Activated gamma-delta T cell (primary cell): Measurements from ENCODE around the gene AQP7.
"Not testable (repeated sequence)": the region's sequence is repeated elsewhere in the genome, so short reads cannot be mapped to it uniquely, and the experiment has no call there.

Experiments
- DNase-seq: peaks from one replicate; lab custom pipeline; 2025; lab: John Stamatoyannopoulos, UW

AQP7 gene

GRCh38 chr9:33374634-33375237 lies 27.6 kb downstream of the AQP7 start:
- no peak for DNase-seq

DNA sequence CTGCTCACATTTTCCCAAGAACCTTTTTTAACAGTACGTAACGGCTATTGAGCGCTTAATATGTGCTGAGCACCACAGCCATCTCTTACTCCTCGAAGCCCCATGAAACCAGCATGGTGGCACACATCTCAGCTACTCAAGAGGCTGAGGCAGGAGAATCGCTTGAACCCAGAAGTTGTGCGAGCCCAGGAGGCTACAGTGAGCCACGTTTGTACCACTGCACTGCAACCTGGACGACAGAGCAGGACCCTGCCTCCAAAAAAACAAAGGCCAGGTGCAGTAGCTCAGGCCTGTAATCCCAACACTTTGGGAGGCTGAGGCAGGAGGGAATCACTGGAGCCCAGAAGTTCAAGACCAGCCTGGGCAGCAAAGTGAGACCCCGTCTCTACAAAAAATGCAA lies 28.2 kb downstream of the AQP7 start:
- no peak for DNase-seq

GRCh38 chr9:33372900-33373299 lies 29.5 kb downstream of the AQP7 start:
- DNase-seq = no peak

GRCh38 chr9:33366979-33367480 lies 35.3 kb downstream of the AQP7 start:
- no peak for DNase-seq

DNA sequence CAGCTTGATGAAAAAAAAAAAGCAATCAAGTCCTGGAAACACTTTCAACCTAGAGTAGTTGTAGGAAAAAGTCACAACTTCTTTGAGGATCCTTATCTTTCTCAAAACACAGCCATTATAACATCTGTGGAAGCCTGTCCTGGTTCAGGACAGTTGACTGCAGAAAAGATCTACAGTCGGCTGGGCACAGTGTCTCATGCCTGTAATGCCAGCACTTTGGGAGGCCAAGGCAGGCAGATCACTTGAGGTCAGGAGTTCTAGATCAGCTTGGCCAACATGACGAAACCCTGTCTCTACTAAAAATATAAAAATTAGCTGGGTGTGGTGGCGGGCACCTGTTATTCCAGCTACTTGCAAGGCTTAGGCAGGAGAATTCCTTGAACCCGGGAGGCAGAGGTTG lies 37.6 kb downstream of the AQP7 start:
- DNase-seq = not testable (repeated sequence)

DNA sequence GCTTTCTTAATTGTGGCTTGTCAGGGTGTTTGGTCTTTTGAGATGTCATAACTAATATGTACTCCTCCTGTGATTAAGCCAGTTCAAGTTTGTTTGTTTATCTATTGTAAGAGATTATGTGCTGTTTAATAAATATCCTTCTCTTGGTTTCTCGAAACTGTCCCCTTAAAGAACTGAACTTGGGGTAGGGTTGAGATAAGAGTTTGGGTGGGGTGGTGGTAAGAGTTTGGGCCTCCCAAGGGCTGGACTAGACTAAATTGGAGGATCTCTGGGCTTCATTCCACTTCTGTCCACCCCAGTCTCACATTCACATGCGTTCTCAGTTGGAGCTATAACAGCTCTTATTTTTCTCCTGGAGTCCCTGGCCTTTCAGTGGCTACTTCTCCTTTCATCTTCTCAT lies 38.2 kb downstream of the AQP7 start:
- no peak for DNase-seq

DNA sequence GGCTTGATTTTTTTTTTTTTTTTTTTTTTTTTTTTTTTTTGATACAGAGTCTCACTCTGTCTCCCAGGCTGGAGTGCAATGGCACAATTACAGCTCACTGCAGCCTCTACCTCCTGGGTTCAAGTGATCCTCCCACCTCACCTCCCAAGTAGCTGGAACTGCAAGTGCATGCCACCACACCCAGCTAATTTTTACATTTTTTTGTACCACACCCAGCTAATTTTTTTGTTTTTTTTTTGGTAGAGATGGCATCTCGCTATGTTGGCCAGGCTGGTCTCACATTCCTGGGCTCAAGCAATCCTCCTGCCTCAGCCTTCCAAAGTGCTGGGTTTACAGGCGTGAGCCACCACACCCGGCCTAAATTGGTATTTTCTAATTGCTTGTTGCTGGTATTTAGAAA lies 43.7 kb downstream of the AQP7 start:
- not testable (repeated sequence) for DNase-seq

DNA sequence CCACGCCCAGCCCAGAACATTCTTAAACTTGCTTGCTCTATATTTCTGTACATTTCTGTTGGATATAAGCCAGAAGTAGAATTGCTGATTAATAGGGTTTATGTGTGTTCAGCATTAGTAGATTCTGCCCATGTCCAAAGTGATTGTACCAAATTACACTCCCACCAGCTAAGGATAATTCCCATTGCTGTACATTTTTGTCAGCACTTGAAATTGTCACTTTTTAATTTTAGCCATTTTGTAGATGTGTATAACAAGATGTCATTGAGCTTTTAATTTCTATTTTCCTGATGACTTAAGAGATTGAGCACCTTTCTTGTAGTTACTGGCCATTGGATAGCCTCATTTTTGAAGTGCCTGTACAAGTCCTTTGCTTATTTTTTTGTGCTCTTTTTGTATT lies 46.4 kb downstream of the AQP7 start:
- no peak for DNase-seq

DNA sequence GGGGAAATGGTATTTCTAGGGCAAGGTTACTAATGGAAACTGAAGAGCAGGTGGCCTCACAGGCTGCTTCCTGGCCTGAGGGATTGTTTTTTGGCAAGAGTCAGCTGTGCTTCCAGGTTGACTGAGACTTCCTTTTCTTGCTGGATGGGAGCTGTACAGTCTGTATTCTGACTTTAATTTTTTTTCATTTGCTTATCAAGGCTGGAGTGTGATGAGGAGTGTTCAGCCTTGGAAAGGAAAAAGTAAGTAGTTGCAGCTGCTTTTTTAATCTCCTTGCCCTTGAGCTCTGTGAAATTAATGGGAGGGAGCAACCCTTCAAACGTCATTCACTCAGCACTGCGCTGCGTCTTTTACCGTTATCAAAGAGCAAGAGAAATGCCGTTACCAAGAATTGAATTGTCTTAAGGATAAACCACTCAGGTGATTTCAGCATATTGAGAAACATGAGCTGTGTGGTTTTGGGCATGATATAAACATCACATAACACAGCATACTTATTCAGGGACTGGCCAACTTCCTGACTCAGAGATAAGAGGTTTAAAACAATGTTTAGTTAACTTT lies 47.6 kb downstream of the AQP7 start:
- DNase-seq = no peak

GRCh38 chr9:33351547-33351946 lies 50.8 kb downstream of the AQP7 start:
- no peak for DNase-seq

DNA sequence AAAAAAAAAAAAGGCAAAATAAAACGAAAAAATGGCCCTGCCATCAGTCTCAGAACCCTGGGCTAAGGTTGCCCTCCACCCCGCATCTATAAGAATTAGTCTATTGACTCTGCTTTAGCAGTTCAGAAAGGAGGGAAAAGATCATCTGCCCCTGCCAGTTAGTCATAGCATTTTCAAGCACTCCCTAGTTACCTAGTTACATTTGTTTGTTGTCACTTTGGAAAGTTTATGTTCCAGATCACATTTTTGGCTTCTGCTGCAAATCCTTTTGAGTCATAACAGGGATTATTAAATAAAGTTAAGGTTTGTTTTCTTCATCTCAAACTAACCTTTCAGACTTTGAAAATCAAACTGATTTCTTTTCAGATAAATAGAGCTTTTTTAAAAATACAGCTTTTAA lies 52.1 kb downstream of the AQP7 start:
- no peak for DNase-seq

GRCh38 chr9:33349743-33350142 lies 52.6 kb downstream of the AQP7 start:
- DNase-seq = no peak

- no peak for DNase-seq
Measured at GRCh38 chr9:33348998-33349397, 53.4 kb downstream of the AQP7 start.

GRCh38 chr9:33346564-33346963 lies 55.8 kb downstream of the AQP7 start:
- DNase-seq = no peak

DNA sequence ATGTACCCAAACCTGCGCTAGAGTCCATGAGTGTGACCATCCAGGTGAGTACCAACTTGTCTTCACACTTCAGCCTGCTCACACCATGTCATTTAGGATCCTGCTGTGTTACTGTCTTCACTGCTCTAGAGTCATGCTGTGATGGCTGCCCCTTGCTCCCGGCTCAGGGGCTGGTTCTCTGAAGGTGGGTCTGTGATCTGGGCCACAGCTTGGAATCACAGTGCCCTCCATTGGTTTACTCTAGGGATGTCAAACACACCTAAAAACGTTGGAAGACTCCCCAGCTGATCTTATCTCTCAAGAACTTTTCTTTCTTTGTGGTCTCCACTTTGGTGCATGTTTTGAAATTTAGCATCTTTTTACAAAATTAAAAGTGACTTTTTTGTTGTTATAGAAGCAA lies 58.2 kb downstream of the AQP7 start:
- DNase-seq = no peak

- DNase-seq = no peak
Measured at GRCh38 chr9:33341182-33341581, 61.2 kb downstream of the AQP7 start.

DNA sequence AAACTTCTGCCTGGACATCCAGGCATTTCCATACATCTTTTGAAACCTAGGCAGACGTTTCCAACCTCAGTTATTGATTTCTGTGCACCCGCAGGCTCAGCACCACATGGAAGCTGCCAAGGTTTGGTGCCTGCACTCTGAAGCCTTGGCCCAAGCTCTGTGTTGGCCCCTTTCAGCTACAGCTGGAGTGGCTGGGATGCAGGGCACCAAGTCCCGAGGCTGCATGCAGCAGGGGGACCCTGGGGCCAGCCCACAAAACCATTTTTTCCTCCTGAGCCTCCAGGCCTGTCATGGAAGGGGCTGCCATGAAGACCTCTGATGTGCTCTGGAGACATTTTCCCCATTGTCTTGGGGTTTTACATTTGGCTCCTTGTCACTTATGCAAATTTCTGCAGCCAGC lies 62.2 kb downstream of the AQP7 start:
- DNase-seq = no peak
